Neural cell (in vitro differentiated cells): ENCODE data around the gene CACNA1I. TPM values are rescaled to one million over a fixed set of nuclear protein-coding genes. Genes with fewer than 3 reads are reported as not detected.

Experiments
- H2AFZ ChIP-seq: fragments of 200-600, 300-800 bp; sonication (generic), shearing (Covaris generic); 2 replicates; pipeline ENCODE4 v1.6.0; 2014; ENCODE audit warnings: low read depth, mild to moderate bottlenecking, antibody characterized with exemption, low read length, moderate library complexity
- H3F3A ChIP-seq: fragments of 200-600 bp; shearing (Covaris generic); 2 replicates; pipeline ENCODE4 v1.6.1; 2016; ENCODE audit warnings: mild to moderate bottlenecking, moderate library complexity, mixed read lengths, antibody characterized with exemption, low read length; ENCODE audit not compliant: insufficient read depth, poor library complexity, severe bottlenecking
- H3K27ac ChIP-seq: fragments of 200-600, 300-800 bp; sonication (generic), shearing (Covaris generic); 2 replicates; pipeline ENCODE4 v1.5.1; 2014; ENCODE audit warnings: mild to moderate bottlenecking, low read length, moderate library complexity
- H3K27me3 ChIP-seq: fragments of 300-800, 200-600 bp; sonication (generic), shearing (Covaris generic); 2 replicates; pipeline ENCODE4 v1.6.0; 2014; ENCODE audit warnings: mild to moderate bottlenecking, low read depth, low read length, moderate library complexity; ENCODE audit not compliant: insufficient read depth
- H3K36me3 ChIP-seq: fragments of 300-800, 200-600 bp; sonication (generic), shearing (Covaris generic); 2 replicates; pipeline ENCODE4 v1.5.1; 2014; ENCODE audit warnings: mild to moderate bottlenecking, antibody characterized with exemption, low read length, moderate library complexity; ENCODE audit not compliant: insufficient read depth
- H3K4me2 ChIP-seq: fragments of 300-800, 200-600 bp; sonication (generic), shearing (Covaris generic); 2 replicates; pipeline ENCODE4 v1.6.0; 2014; ENCODE audit warnings: mild to moderate bottlenecking, low read length
- H3K4me3 ChIP-seq: fragments of 300-800, 200-600 bp; sonication (generic), shearing (Covaris generic); 2 replicates; pipeline ENCODE4 v1.5.1; 2014; ENCODE audit warnings: mild to moderate bottlenecking, low read length, moderate library complexity
- H3K79me2 ChIP-seq: fragments of 200-600 bp; shearing (Covaris generic); replicated peaks from 2 replicates; pipeline ENCODE4 v1.6.0; 2014; ENCODE audit warnings: mild to moderate bottlenecking, low read length, moderate library complexity; ENCODE audit not compliant: insufficient read depth
- H3K9ac ChIP-seq: fragments of 300-800, 200-600 bp; sonication (generic), shearing (Covaris generic); 2 replicates; pipeline ENCODE4 v1.6.1; 2016; ENCODE audit warnings: mild to moderate bottlenecking, low read length, mixed read lengths
- H3K9me2 ChIP-seq: fragments of 200-600 bp; shearing (Covaris generic); 2 replicates; pipeline ENCODE4 v1.6.1; 2016; ENCODE audit warnings: mild to moderate bottlenecking, low read length, mixed read lengths; ENCODE audit not compliant: insufficient read depth
- H3K9me3 ChIP-seq: fragments of 200-600, 300-800 bp; sonication (generic), shearing (Covaris generic); 2 replicates; pipeline ENCODE4 v1.6.1; 2016; ENCODE audit warnings: mild to moderate bottlenecking, mixed run types, low read length, moderate library complexity, mixed read lengths
- H4K20me1 ChIP-seq: fragments of 200-600 bp; shearing (Covaris generic); 2 replicates; pipeline ENCODE4 v1.6.1; 2016; ENCODE audit warnings: mild to moderate bottlenecking, mixed run types; ENCODE audit not compliant: insufficient read depth
- CTCF ChIP-seq: fragments of 450-650 bp; IDR thresholded peaks from 2 replicates; pipeline ENCODE4 v1.5.1; 2014; ENCODE audit warnings: antibody characterized with exemption, mild to moderate bottlenecking, moderate library complexity; ENCODE audit not compliant: poor library complexity, severe bottlenecking
- EP300 ChIP-seq: fragments of 450-650 bp; conservative IDR thresholded peaks from 2 replicates; pipeline ENCODE4 v1.6.1; 2014; ENCODE audit warnings: antibody characterized with exemption, mild to moderate bottlenecking, moderate library complexity; ENCODE audit not compliant: poor library complexity, severe bottlenecking
- EZH2 ChIP-seq: fragments of 200-600, 300-800 bp; shearing (Covaris generic), sonication (generic); IDR thresholded peaks from 2 replicates; pipeline ENCODE4 v1.6.1; 2014; ENCODE audit warnings: antibody characterized with exemption, low read length, borderline replicate concordance, mild to moderate bottlenecking; ENCODE audit not compliant: insufficient read depth, poor library complexity, severe bottlenecking
- MXI1 ChIP-seq: fragments of 450-650 bp; conservative IDR thresholded peaks from 2 replicates; pipeline ENCODE4 v1.6.1; 2014; ENCODE audit warnings: antibody characterized with exemption, mild to moderate bottlenecking; ENCODE audit not compliant: poor library complexity, severe bottlenecking
- POLR2AphosphoS5 ChIP-seq: IDR thresholded peaks from 2 replicates; pipeline ENCODE4 v1.6.1; 2012
- RAD21 ChIP-seq: fragments of 450-650 bp; conservative IDR thresholded peaks from 2 replicates; pipeline ENCODE4 v1.6.1; 2014; ENCODE audit warnings: antibody characterized with exemption, mild to moderate bottlenecking, moderate library complexity
- REST ChIP-seq: IDR thresholded peaks from 2 replicates; pipeline ENCODE4 v1.6.1; 2012; ENCODE audit warnings: borderline replicate concordance
- SMC3 ChIP-seq: fragments of 450-650 bp; conservative IDR thresholded peaks from 2 replicates; pipeline ENCODE4 v1.6.1; 2014; ENCODE audit warnings: antibody characterized with exemption, mild to moderate bottlenecking, moderate library complexity; ENCODE audit not compliant: poor library complexity
- TAF1 ChIP-seq: IDR thresholded peaks from 2 replicates; pipeline ENCODE4 v1.6.1; 2012; ENCODE audit warnings: low read depth
- polyA plus RNA-seq: library from polyadenylated mRNA; depleted of rRNA; stranded (reverse); fragments of >200 nt; gene quantifications from 2 replicates; pipeline ENCODE4 v1.2.3, GENCODE V29; 2014

CACNA1I gene
- polyA plus RNA-seq, 1 donor from 2014 or later: 1.9 TPM

GRCh38 chr22:39571538-39571937 lies 985 bp downstream of the CACNA1I start:
- no peaks in the 10 kb centered on the region for H3K36me3 ChIP-seq
- H4K20me1 ChIP-seq: no peaks in the 10 kb centered on the region
- H3K4me2 ChIP-seq: no peak overlapping the region
- no peak overlapping the region for H2AFZ ChIP-seq
- H3F3A ChIP-seq: no peaks in the 10 kb centered on the region
- H3K4me3 ChIP-seq: no peak overlapping the region
- H3K27ac ChIP-seq: no peak overlapping the region
- H3K9me3 ChIP-seq: no peaks in the 10 kb centered on the region
- TF ChIP-seq REST: no peak
- no peak for TF ChIP-seq EP300
- TF ChIP-seq MXI1: no peak
- no peak for TF ChIP-seq TAF1
- no peak for TF ChIP-seq EZH2
- no peak for TF ChIP-seq SMC3
- TF ChIP-seq CTCF: no peak
- no peak for TF ChIP-seq RAD21
- no peak for TF ChIP-seq POLR2AphosphoS5
- H3K9ac ChIP-seq: no peak overlapping the region
- no peaks in the 10 kb centered on the region for H3K79me2 ChIP-seq
- H3K9me2 ChIP-seq: no peaks in the 10 kb centered on the region
- H3K27me3 ChIP-seq: no peaks in the 10 kb centered on the region

- H3K4me2 ChIP-seq: no peak overlapping the region
- no peak overlapping the region for H2AFZ ChIP-seq
- no peak overlapping the region for H3K27ac ChIP-seq
- H3K27me3 ChIP-seq: no peaks in the 10 kb centered on the region
- no peak overlapping the region for H3K9ac ChIP-seq
- H3K9me2 ChIP-seq: no peaks in the 10 kb centered on the region
- no peaks in the 10 kb centered on the region for H4K20me1 ChIP-seq
- H3K79me2 ChIP-seq: no peaks in the 10 kb centered on the region
- H3K9me3 ChIP-seq: no peaks in the 10 kb centered on the region
- H3K36me3 ChIP-seq: no peaks in the 10 kb centered on the region
- H3K4me3 ChIP-seq: no peak overlapping the region
- no peak for TF ChIP-seq POLR2AphosphoS5
- TF ChIP-seq EZH2: no peak
- no peak for TF ChIP-seq RAD21
- TF ChIP-seq TAF1: no peak
- no peak for TF ChIP-seq MXI1
- no peak for TF ChIP-seq CTCF
- TF ChIP-seq REST: no peak
- TF ChIP-seq SMC3: no peak
- no peak for TF ChIP-seq EP300
- no peaks in the 10 kb centered on the region for H3F3A ChIP-seq
These were observed 4.4 kb downstream of the CACNA1I start for GRCh38 chr22:39574779-39575551.
